ENCODE results near the gene ARHGAP15.

DNA sequence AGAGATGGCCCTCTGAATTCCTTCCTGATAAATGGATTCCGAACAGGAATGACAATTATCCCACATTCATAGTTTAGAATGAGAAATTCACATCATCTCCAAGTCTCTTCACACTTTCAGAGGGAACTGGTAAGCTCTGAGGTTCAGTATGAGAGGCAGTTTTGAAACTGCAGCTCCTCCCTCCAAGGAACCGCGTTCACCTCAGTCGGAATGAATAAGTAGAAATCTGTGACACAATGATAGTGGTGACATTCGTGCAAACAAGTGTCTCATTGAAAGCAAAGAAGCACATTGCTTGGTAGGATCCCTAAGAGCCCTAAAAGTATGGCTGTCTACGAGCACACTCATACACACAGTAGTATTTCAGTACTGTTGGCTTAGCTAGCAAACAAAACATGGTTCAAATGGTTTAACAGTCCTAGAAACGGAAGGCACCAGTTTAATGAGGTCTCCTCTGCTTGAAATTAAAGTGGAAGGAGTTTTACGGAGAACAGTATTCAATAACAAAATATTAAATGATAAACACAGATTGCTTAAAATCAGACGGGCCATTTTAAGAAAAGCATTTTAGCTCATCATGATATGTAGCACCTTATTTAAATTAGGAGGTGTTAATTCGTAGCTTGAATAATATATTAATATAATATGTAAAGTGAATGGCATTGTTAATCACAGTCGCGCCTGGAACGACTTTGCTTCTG, 225.0 kb downstream of the ARHGAP15 start:
- TF ChIP-seq, protein P1, sequence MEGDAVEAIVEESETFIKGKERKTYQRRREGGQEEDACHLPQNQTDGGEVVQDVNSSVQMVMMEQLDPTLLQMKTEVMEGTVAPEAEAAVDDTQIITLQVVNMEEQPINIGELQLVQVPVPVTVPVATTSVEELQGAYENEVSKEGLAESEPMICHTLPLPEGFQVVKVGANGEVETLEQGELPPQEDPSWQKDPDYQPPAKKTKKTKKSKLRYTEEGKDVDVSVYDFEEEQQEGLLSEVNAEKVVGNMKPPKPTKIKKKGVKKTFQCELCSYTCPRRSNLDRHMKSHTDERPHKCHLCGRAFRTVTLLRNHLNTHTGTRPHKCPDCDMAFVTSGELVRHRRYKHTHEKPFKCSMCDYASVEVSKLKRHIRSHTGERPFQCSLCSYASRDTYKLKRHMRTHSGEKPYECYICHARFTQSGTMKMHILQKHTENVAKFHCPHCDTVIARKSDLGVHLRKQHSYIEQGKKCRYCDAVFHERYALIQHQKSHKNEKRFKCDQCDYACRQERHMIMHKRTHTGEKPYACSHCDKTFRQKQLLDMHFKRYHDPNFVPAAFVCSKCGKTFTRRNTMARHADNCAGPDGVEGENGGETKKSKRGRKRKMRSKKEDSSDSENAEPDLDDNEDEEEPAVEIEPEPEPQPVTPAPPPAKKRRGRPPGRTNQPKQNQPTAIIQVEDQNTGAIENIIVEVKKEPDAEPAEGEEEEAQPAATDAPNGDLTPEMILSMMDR (IDR thresholded peaks at IDR 0.05): no peak
- TF ChIP-seq ZFX (IDR thresholded peaks at IDR 0.05; ENCODE audit: borderline replicate concordance): no peak

Measured in 22Rv1 (cell line).